Activated T-helper 2 cell treated with anti-CD3 and anti-CD28 coated beads, Interferon-gamma antibody, Interleukin-2, Interleukin-4, amounts not matched to agents 10 μg/mL and 5 μg/mL and 100 μg/mL, durations not matched to agents 14 hours and 24 hours and 36 hours (primary cell): ENCODE measurements around the gene SHROOM2. TPM values are rescaled to one million over a fixed set of nuclear protein-coding genes. Genes with fewer than 3 reads are reported as not detected.
"Not testable (repeated sequence)": the region's sequence is repeated elsewhere in the genome, so short reads cannot be mapped to it uniquely, and the experiment has no call there.

Source experiments
- DNase-seq: peaks from one replicate; pipeline ENCODE4 v3.0.0; 2021; ENCODE audit warnings: low spot score
- H3K27ac Mint-ChIP-seq: one replicate; pipeline ENCODE4 v1.8.0; 2021; ENCODE audit warnings: mixed read lengths
- H3K27me3 Mint-ChIP-seq: one replicate; pipeline ENCODE4 v1.8.0; 2021; ENCODE audit warnings: low read depth, mixed read lengths
- H3K36me3 Mint-ChIP-seq: one replicate; pipeline ENCODE4 v1.8.0; 2021; ENCODE audit warnings: low read depth, mixed read lengths
- H3K4me1 Mint-ChIP-seq: one replicate; pipeline ENCODE4 v1.8.0; 2021; ENCODE audit warnings: low read depth, mixed read lengths
- H3K4me3 Mint-ChIP-seq: one replicate; pipeline ENCODE4 v1.8.0; 2021; ENCODE audit warnings: low read depth, mild to moderate bottlenecking, moderate library complexity, mixed read lengths
- H3K9me3 Mint-ChIP-seq: one replicate; pipeline ENCODE4 v1.8.0; 2021; ENCODE audit warnings: mixed read lengths
- intact Hi-C: fragments of 100-400 bp; cut with micrococcal nuclease; formaldehyde crosslinking; loops from one replicate; pipeline ENCODE4 v1.15.1; 2023
- total RNA-seq: library from RNA; stranded (reverse); gene quantifications from 2 replicates; pipeline ENCODE4 v1.2.3, GENCODE V29; 2022

Gene SHROOM2
- total RNA-seq, 1 donor from 2014 or later, result not detected

DNA sequence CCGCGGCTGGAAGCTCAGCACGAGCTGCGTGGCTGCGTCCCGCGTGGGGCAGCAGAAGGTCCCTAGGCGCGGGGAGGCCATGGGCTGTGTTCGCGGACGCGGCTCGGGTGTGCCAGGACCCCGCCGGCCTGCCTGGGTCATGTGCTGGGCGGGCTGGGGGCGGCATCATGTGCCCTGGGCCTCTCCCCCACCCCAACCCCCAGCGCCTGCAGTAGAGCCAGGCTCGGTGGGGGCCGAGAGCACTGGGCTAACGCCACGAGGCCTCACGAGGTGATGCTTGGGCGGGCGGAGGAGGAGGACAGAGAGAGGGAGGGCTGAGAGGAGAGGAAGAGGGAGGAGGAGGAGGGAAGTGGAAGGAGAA, 20.5 kb upstream of the SHROOM2 start, which contains the start of gene GPR143:
Gene GPR143 (minus strand): TSS at position 111 of the 361 bp plus-strand sequence. CDS start 30 bp downstream, at position 81.
- intact Hi-C loops, result no loop called here
- no peak for DNase-seq
- no peaks in the 10 kb centered on the region for H3K36me3 Mint-ChIP-seq
- no peak within 1 kb of the TSS for H3K4me3 Mint-ChIP-seq
- H3K27ac Mint-ChIP-seq, result no peak within 1 kb of the TSS
- no peaks in the 10 kb centered on the region for H3K4me1 Mint-ChIP-seq
- peaks cover 15% of the 10 kb centered on the region for H3K27me3 Mint-ChIP-seq
- no peaks in the 10 kb centered on the region for H3K9me3 Mint-ChIP-seq

DNA sequence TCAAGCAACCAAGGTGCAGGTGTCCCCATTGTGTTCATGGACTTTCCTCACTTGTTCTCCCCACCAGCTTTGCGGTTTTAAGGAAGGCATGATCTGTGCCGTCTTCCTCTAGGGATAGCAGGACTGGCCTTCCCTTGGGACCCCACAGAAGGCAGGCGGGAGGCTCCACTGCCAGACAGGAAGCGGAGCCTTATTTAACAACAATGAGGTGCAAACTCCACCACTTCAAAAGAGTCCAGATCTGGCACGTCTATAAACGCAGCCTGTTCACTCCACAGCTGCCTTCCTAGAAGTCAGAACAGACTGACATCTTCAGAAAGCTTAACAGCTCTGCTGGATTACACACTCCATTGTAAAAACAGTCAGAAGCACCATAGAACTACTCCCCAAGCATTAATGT, 18.9 kb upstream of the SHROOM2 start:
- Mint-ChIP-seq H3K9me3 (no peaks in the 10 kb centered on the region), H3K4me1 (no peaks in the 10 kb centered on the region), H3K36me3 (no peaks in the 10 kb centered on the region), H3K4me3 (no peak overlapping the region), H3K27me3 (peaks cover 15% of the 10 kb centered on the region), H3K27ac (no peak overlapping the region)
- no peak for DNase-seq
- intact Hi-C loops, result no loop called here

DNA sequence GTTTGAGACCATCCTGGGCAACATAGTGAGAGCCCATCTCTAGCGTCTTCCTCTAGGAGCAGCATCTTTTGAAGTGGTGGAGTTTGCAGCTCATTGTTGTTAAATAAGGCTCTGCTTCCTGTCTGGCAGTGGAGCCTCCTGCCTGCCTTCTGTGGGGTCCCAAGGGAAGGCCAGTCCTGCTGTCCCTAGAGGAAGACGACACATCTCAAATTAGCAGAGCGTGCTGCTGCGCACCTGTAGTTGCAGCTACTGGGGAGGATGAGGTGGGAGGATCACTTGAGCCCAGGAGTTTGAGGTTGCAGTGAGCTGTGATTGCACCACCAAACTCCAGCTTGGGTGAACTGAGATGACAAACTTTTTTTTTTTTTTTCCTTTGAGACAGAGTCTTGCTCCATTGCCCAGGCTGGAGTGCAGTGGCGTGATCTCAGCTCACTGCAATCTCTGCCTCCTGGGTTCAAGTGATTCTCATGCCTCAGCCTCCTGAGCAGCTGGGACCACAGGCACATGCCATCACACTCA, 17.8 kb upstream of the SHROOM2 start:
- H3K27me3 Mint-ChIP-seq, result peaks cover 14% of the 10 kb centered on the region
- H3K36me3 Mint-ChIP-seq, H3K9me3 Mint-ChIP-seq, H3K4me3 Mint-ChIP-seq, intact Hi-C loops, DNase-seq, H3K4me1 Mint-ChIP-seq, H3K27ac Mint-ChIP-seq: not testable (repeated sequence)

DNA sequence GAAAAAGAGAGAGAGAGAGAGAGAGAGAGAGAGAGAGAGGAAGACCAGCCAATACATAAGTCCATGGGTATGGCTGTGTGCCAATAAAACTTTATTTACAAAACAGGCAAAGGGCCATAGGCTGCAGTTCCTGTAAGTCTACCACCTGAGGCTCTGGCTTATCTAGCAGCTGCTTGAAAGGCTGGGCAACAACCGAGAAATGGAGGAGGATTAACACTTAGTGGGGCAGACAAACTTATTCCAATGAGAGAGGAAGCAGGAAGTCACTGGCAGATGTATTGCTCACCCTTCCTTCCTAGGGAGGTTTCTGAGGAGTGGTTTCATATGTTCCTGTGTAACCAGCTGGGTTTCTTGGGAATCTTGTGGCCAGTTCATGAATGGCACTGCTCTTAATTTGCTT, 15.9 kb upstream of the SHROOM2 start:
- Mint-ChIP-seq H3K27ac (no peak overlapping the region), H3K27me3 (peaks cover 15% of the 10 kb centered on the region), H3K36me3 (no peaks in the 10 kb centered on the region), H3K4me3 (no peak overlapping the region), H3K9me3 (no peaks in the 10 kb centered on the region), H3K4me1 (no peaks in the 10 kb centered on the region)
- no peak for DNase-seq
- intact Hi-C loops, result no loop called here

DNA sequence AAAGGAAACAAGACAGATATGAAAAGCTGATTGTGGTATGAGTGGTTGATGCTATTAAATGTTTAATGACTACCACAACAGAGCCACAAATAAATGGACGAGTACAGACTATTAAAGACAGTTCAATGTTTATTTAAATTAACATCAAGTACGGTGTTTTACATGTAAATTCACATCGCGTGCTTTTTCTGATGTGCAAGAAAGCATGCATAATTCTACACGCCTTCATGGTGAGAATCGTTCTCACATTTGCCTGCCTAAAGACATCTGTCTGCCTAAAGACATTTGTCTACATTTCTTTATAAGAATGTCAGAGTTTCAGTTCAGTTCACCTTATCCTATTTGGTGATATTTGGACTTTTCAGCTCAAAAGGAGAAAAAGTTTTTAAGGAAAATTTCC, 13.3 kb upstream of the SHROOM2 start:
- intact Hi-C loops, result no loop called here
- Mint-ChIP-seq H3K9me3 (no peaks in the 10 kb centered on the region), H3K36me3 (no peaks in the 10 kb centered on the region), H3K4me1 (no peaks in the 10 kb centered on the region), H3K4me3 (no peak overlapping the region), H3K27me3 (peaks cover 12% of the 10 kb centered on the region), H3K27ac (no peak overlapping the region)
- DNase-seq, result no peak

DNA sequence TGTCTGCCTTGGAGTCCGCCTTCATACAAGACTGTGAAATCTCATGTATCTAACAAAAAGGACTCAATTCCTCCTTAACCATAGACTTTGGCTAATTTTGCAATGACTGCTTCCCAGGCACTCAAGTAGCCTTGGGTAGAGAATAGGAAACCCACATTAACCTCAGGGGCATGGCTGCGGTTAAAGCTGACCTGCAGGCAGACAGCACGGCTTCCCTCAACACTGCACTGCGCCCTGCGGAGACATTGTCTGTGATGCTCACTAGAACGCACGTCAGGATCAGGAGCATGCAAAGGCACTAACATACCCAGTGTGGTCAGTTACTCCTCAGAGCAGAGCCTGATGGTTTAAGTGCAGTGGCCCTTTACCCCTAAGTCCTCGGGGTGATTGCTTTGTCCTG, 10.3 kb upstream of the SHROOM2 start:
- H3K4me3 Mint-ChIP-seq, result no peak overlapping the region
- H3K9me3 Mint-ChIP-seq, result no peaks in the 10 kb centered on the region
- no peak overlapping the region for H3K27ac Mint-ChIP-seq
- no peaks in the 10 kb centered on the region for H3K4me1 Mint-ChIP-seq
- DNase-seq, result no peak
- intact Hi-C loops, result no loop called here
- peaks cover 13% of the 10 kb centered on the region for H3K27me3 Mint-ChIP-seq
- H3K36me3 Mint-ChIP-seq, result no peaks in the 10 kb centered on the region

DNA sequence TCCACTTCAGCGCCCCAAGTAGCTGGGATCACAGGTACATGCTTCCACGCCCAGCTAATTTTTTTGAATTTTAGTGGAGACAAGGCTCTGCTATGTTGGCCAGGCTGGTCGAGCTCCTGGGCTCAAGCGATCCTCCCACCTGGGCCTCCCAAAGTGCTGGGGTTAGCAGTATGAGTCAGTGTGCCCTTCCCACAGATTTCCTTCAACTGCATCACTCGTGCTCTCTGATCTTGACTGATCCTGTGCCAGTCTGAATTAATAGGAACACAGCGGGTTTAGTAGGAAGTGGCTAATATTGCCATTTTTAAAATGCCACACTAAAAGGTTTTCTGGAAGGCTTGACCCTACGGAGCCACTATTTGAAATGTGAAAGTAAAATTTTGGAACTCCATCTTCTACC, 4.3 kb upstream of the SHROOM2 start:
- Mint-ChIP-seq H3K36me3 (no peaks in the 10 kb centered on the region), H3K27ac (no peak overlapping the region), H3K9me3 (no peaks in the 10 kb centered on the region), H3K4me3 (no peak overlapping the region), H3K4me1 (no peaks in the 10 kb centered on the region), H3K27me3 (peaks cover 30% of the 10 kb centered on the region)
- no peak for DNase-seq
- intact Hi-C loops, result no loop called here

DNA sequence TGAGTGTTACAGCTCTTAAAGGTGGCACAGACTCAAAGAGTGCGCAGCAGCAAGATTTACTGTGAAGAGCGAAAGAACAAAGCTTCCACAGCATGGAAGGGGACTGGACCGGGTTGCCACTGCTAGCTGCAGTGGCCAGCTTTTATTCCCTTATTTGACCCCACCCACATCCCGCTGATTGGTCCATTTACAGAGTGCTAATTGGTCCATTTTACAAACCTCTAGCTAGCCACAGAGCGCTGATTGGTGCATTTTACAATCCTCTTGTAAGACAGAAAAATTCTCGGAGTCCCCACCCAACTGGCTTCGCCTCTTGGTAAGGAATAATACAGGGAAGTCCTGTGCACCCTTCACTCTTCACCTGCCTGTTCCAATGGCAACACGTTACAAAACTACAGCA, 1.9 kb upstream of the SHROOM2 start:
- H3K4me3 Mint-ChIP-seq, result no peak overlapping the region
- H3K27ac Mint-ChIP-seq, result no peak overlapping the region
- H3K4me1 Mint-ChIP-seq, result no peaks in the 10 kb centered on the region
- H3K9me3 Mint-ChIP-seq, result no peaks in the 10 kb centered on the region
- H3K27me3 Mint-ChIP-seq, result peaks cover 37% of the 10 kb centered on the region
- no peaks in the 10 kb centered on the region for H3K36me3 Mint-ChIP-seq
- DNase-seq, result no peak
- intact Hi-C loops, result no loop called here

DNA sequence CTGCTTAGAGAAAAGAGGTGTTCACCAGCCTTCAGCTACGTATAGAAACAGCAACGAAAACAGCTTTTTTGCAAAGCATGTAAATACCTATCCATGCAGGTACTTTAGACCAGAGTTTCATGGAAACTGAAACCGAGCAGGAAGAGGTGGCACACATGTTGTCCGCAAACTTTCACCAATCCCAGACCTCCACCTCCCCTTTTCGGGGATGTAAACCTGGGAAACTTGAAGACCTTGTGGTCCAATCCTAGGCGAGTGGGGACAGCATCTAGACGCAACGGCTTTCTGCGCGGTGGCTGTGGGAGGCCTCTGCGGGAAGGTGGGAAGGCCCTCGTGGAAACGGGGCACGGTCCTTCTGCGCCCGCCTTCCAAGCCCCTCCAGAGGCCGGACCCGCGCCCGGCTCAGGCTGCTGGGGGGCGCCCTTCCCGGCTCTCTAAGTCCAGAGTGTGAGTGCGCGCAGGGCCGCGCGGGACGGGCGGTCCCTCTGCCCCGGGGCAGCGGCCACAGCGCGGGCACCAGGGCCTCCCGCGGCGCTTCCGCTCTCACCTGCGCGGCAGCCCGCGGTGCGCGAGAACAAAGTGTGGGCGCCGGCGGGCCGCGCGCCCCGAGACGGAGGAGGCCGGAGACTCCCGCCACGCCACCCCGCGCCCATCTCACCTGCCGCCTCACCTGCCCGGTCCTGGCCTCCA, 830 bp upstream of the SHROOM2 start:
- H3K4me3 Mint-ChIP-seq, result no peak overlapping the region
- H3K36me3 Mint-ChIP-seq, result no peaks in the 10 kb centered on the region
- H3K27ac Mint-ChIP-seq, result no peak overlapping the region
- H3K4me1 Mint-ChIP-seq, result no peaks in the 10 kb centered on the region
- peaks cover 38% of the 10 kb centered on the region for H3K27me3 Mint-ChIP-seq
- no peaks in the 10 kb centered on the region for H3K9me3 Mint-ChIP-seq
- intact Hi-C loops, result no loop called here
- no peak for DNase-seq

DNA sequence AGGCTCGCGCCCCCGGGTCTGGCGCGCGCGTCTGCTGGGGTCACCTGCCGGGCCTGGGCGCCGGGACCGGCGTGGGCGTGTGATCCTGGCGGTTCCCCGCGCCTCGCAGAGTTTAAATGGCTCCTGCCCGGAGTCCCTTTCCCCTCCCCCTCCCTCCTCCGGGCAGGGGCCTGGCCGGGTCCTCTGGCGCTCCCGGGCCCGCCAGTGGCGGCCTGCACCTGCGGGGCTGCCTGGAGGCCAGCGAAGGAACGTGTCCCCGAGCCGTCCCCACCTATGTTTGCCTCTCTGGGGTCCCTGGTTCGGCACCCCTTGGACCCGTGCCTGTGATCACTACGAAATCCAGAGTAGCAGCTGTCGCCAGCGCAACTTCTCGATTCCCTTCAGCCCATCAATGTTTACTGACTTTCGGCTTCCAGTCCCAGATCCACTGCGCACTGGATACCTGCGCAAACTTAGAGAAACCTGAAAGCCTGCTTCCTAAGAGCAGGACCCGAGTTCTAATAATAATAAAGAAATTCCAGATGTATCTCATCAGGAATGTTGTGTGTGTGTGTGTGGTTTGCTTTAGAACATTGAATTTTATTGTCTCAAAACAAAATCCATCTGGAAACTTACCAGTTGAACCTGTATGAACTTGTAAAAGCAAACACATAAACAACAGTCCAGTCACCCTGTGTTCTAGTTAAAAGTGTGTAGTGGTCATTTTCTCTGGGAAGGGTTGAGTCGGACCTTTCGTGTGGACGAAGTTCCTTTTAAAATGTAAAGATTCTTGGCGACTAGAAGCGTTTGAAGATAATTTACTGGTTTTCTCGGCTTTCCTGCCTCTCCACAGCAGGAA, 788 bp downstream of the SHROOM2 start:
- peak overlapping the region; percentile 51 for H3K4me3 Mint-ChIP-seq
- intact Hi-C loops, result no loop called here
- no peaks in the 10 kb centered on the region for H3K4me1 Mint-ChIP-seq
- H3K9me3 Mint-ChIP-seq, result no peaks in the 10 kb centered on the region
- no peaks in the 10 kb centered on the region for H3K36me3 Mint-ChIP-seq
- H3K27ac Mint-ChIP-seq, result no peak overlapping the region
- peaks cover 38% of the 10 kb centered on the region for H3K27me3 Mint-ChIP-seq
- DNase-seq, result no peak

DNA sequence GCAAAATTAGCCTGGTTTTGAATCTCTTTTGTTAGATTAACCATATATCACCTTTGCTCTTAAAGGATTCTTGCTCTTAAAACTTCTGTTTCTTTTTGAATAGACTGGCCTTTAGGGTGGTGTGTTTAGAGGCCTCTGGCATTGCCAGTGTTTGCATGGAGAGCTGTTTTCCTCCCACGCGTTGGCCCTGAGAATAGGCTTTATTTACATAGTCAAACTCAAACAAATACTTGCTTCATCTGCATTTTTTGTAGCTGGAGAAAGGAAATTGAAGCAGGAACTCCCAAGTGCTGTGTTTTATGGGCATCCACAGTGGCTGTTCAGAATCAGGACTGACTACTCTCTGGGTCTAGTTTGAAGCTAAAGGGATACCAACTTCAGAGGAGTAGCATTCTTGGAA, 2.7 kb downstream of the SHROOM2 start:
- H3K9me3 Mint-ChIP-seq, result no peaks in the 10 kb centered on the region
- H3K4me1 Mint-ChIP-seq, result no peaks in the 10 kb centered on the region
- H3K27ac Mint-ChIP-seq, result no peak overlapping the region
- peaks cover 30% of the 10 kb centered on the region for H3K27me3 Mint-ChIP-seq
- no peak for DNase-seq
- H3K4me3 Mint-ChIP-seq, result no peak overlapping the region
- no peaks in the 10 kb centered on the region for H3K36me3 Mint-ChIP-seq
- intact Hi-C loops, result no loop called here

DNA sequence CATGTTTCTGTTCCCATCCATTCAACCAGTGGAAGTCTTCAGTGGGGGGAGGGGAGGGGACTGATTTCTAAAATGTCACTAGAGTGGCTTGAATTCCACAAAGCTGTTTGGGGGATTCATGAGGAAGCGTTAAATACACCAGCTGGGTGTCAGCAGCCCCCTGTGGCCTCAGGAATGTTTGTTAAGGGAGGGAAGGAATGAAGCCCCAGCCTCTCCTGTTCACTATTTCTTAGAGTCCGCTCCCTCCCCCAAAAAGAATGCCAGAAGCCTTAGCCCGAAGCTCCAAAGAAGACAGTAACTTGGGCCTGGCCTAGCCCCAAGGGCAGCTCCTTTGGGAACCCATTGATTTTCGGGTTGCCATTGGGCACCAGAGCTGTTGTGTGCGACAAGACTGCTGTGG, 3.3 kb downstream of the SHROOM2 start:
- peaks cover 25% of the 10 kb centered on the region for H3K27me3 Mint-ChIP-seq
- H3K4me1 Mint-ChIP-seq, result no peaks in the 10 kb centered on the region
- H3K9me3 Mint-ChIP-seq, result no peaks in the 10 kb centered on the region
- DNase-seq, result no peak
- intact Hi-C loops, result no loop called here
- no peak overlapping the region for H3K27ac Mint-ChIP-seq
- H3K4me3 Mint-ChIP-seq, result no peak overlapping the region
- H3K36me3 Mint-ChIP-seq, result no peaks in the 10 kb centered on the region

DNA sequence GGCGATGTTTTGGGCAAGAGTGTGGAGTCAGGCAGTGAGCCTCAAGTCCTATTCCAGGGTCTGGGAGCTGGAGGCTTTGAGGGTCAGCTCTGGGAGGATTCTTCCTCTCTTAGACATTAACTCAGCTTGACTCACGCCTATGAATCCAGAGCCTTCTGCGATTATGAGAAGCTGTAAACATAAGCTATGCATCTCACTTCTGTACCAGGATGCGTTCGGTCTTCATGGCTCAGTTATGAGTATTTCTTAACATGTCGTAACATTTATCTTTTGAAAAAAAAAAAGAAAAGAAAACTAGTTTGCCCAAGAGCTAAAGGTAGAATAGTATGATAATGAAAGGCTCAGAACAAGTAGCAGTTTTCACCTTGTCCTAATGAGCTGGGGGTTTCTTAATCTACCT, 4.6 kb downstream of the SHROOM2 start:
- Mint-ChIP-seq H3K27me3 (peaks cover 26% of the 10 kb centered on the region), H3K27ac (no peak overlapping the region), H3K36me3 (no peaks in the 10 kb centered on the region), H3K4me1 (no peaks in the 10 kb centered on the region), H3K9me3 (no peaks in the 10 kb centered on the region), H3K4me3 (no peak overlapping the region)
- intact Hi-C loops, result no loop called here
- no peak for DNase-seq
